ENCODE results near the gene BRAF. TPM values are rescaled to one million over a fixed set of nuclear protein-coding genes. Genes with fewer than 3 reads are reported as not detected.

The BRAF gene
- total and polyA plus RNA-seq, 2 experiments from 2014 or later, result 15.5 to 34.8 TPM

DNA sequence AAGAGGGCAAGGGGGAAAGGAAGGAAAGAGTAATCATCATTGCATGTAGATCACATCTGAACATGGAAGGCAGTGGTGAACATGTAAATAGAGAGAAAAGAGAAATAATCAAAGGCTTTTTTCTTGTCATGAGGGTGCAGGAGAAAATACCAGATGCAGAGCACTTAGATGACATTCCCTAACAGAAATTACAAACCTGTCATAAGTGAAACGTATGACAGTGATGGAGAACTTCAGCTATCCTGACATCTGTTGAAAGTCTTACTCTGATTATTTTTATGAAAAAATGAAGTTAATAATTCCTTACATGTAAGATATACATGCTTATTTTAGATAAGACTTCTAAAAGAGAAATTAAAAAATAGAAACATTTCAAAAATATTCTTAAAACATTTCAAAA, 54.7 kb downstream of the BRAF start:
- no peak overlapping the region for H3K4me3 ChIP-seq
- no peak for DNase-seq (ENCODE audit: low read depth in 1 of 2, low spot score in 1 of 2)
- H3K27me3 ChIP-seq, result no peaks in the 10 kb centered on the region

GRCh38 chr7:140869430-140869829, 55.3 kb downstream of the BRAF start:
- Histone ChIP-seq H3K4me3 (no peak overlapping the region), H3K27me3 (no peaks in the 10 kb centered on the region), H3K36me3 (no peaks in the 10 kb centered on the region), H3K27ac (no peak overlapping the region), H3K4me1 (ENCODE audit: low read depth) (peaks cover 9% of the 10 kb centered on the region), H3K9me3 (ENCODE audit: low read depth) (no peaks in the 10 kb centered on the region)
- TF ChIP-seq, protein P1, sequence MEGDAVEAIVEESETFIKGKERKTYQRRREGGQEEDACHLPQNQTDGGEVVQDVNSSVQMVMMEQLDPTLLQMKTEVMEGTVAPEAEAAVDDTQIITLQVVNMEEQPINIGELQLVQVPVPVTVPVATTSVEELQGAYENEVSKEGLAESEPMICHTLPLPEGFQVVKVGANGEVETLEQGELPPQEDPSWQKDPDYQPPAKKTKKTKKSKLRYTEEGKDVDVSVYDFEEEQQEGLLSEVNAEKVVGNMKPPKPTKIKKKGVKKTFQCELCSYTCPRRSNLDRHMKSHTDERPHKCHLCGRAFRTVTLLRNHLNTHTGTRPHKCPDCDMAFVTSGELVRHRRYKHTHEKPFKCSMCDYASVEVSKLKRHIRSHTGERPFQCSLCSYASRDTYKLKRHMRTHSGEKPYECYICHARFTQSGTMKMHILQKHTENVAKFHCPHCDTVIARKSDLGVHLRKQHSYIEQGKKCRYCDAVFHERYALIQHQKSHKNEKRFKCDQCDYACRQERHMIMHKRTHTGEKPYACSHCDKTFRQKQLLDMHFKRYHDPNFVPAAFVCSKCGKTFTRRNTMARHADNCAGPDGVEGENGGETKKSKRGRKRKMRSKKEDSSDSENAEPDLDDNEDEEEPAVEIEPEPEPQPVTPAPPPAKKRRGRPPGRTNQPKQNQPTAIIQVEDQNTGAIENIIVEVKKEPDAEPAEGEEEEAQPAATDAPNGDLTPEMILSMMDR (IDR thresholded peaks at IDR 0.05; ENCODE audit: low read depth, low read length), result no peak
- DNase-seq (ENCODE audit: low read depth in 1 of 2, low spot score in 1 of 2), result no peak

More for the DNA sequence above, 54.7 kb downstream of the BRAF start:
- TF ChIP-seq, protein P1 (IDR thresholded peaks at IDR 0.05; ENCODE audit: low read depth, low read length), result no peak
- H3K4me1 ChIP-seq (ENCODE audit: low read depth), result peaks cover 9% of the 10 kb centered on the region
- no peaks in the 10 kb centered on the region for H3K36me3 ChIP-seq
- H3K27ac ChIP-seq, result no peak overlapping the region
- H3K9me3 ChIP-seq (ENCODE audit: low read depth), result no peaks in the 10 kb centered on the region

- no peak overlapping the region for H3K4me3 ChIP-seq
- DNase-seq (ENCODE audit: low read depth in 1 of 2, low spot score in 1 of 2), result no peak
- H3K36me3 ChIP-seq, result no peaks in the 10 kb centered on the region
- H3K27ac ChIP-seq, result no peak overlapping the region
- TF ChIP-seq, protein P1 (IDR thresholded peaks at IDR 0.05; ENCODE audit: low read depth, low read length), result no peak
- no peaks in the 10 kb centered on the region for H3K27me3 ChIP-seq
- no peaks in the 10 kb centered on the region for H3K4me1 ChIP-seq (ENCODE audit: low read depth)
- H3K9me3 ChIP-seq (ENCODE audit: low read depth), result no peaks in the 10 kb centered on the region
These were observed 57.0 kb downstream of the BRAF start for GRCh38 chr7:140867467-140868462.

DNA sequence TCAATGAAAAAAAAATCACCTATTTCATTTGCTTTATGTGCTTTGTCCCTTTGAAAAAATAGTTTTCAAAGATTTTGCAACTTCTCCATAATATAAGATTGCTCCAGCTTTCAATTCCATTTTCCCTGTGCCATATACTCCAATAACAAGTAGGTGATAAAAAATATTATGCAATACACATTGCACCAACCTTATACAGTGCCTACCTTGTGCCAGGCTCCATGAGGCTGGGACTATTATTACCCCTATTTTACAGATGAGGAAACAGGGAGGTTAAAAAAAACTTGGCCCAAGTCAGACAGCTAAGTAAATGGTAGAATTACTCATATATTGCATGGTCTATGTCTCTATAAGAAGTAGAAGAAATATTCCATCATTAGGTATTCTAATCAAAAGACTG, 57.8 kb downstream of the BRAF start:
- H3K4me1 ChIP-seq (ENCODE audit: low read depth), result no peaks in the 10 kb centered on the region

GRCh38 chr7:140864732-140865131, 60.0 kb downstream of the BRAF start:
- Histone ChIP-seq H3K27me3 (no peaks in the 10 kb centered on the region), H3K36me3 (no peaks in the 10 kb centered on the region), H3K4me1 (ENCODE audit: low read depth) (no peaks in the 10 kb centered on the region), H3K4me3 (no peak overlapping the region), H3K9me3 (ENCODE audit: low read depth) (no peaks in the 10 kb centered on the region), H3K27ac (no peak overlapping the region)
- DNase-seq (ENCODE audit: low read depth in 1 of 2, low spot score in 1 of 2), result no peak
- TF ChIP-seq, protein P1 (IDR thresholded peaks at IDR 0.05; ENCODE audit: low read depth, low read length), result no peak

More for the DNA sequence above, 57.8 kb downstream of the BRAF start:
- TF ChIP-seq, protein P1 (IDR thresholded peaks at IDR 0.05; ENCODE audit: low read depth, low read length), result no peak
- Histone ChIP-seq H3K9me3 (ENCODE audit: low read depth) (no peaks in the 10 kb centered on the region), H3K36me3 (no peaks in the 10 kb centered on the region), H3K4me3 (no peak overlapping the region), H3K27me3 (no peaks in the 10 kb centered on the region), H3K27ac (no peak overlapping the region)
- DNase-seq (ENCODE audit: low read depth in 1 of 2, low spot score in 1 of 2), result no peak
